GM23338 (cell line): ENCODE measurements around the gene GNAI1. TPM values are rescaled to one million over a fixed set of nuclear protein-coding genes. Genes with fewer than 3 reads are reported as not detected.

Experiments
- ATAC-seq: fragments of 200-7000 bp; cut with Tn5 transposase; 3 replicates; pipeline ENCODE4 v1.9.1; 2020
- DNase-seq: peaks from one replicate; pipeline ENCODE4 v3.0.0-alpha.2; 2015; ENCODE audit warnings: low spot score
- H2AFZ ChIP-seq: fragments of 200-600 bp; sonication (generic); 2 replicates; pipeline ENCODE4 v1.8.0; 2016; ENCODE audit warnings: antibody characterized with exemption, mild to moderate bottlenecking, moderate library complexity
- H3F3A ChIP-seq: fragments of 200-600 bp; sonication (generic); replicated peaks from 2 replicates; pipeline ENCODE4 v1.8.0; 2017; ENCODE audit warnings: antibody characterized with exemption, mixed run types, low read depth
- H3K27ac ChIP-seq: fragments of 200-600 bp; sonication (generic); 2 replicates; pipeline ENCODE4 v1.6.1; 2016; ENCODE audit warnings: low read depth
- H3K27me3 ChIP-seq: fragments of 200-600 bp; sonication (generic); 2 replicates; pipeline ENCODE4 v1.8.0; 2016; ENCODE audit warnings: mild to moderate bottlenecking, mixed run types, moderate library complexity; ENCODE audit not compliant: insufficient read depth
- H3K36me3 ChIP-seq: fragments of 200-600 bp; sonication (generic); 2 replicates; pipeline ENCODE4 v1.8.0; 2016; ENCODE audit warnings: mild to moderate bottlenecking; ENCODE audit not compliant: insufficient read depth
- H3K4me1 ChIP-seq: fragments of 200-600 bp; sonication (generic); 2 replicates; pipeline ENCODE4 v1.8.0; 2016; ENCODE audit warnings: mild to moderate bottlenecking, moderate library complexity; ENCODE audit not compliant: insufficient read depth
- H3K4me2 ChIP-seq: fragments of 200-600 bp; sonication (generic); 2 replicates; pipeline ENCODE4 v1.7.1; 2017; ENCODE audit warnings: mixed run types
- H3K4me3 ChIP-seq: fragments of 200-600 bp; sonication (generic); 2 replicates; pipeline ENCODE4 v1.6.1; 2016; ENCODE audit warnings: mixed run types
- H3K79me2 ChIP-seq: fragments of 200-600 bp; sonication (generic); replicated peaks from 2 replicates; pipeline ENCODE4 v1.8.0; 2017; ENCODE audit warnings: mild to moderate bottlenecking; ENCODE audit not compliant: insufficient read depth
- H3K9me2 ChIP-seq: fragments of 200-600 bp; sonication (generic); 2 replicates; pipeline ENCODE4 v1.8.0; 2017; ENCODE audit not compliant: insufficient read depth
- H4K20me1 ChIP-seq: fragments of 200-600 bp; sonication (generic); replicated peaks from 2 replicates; pipeline ENCODE4 v1.8.0; 2017; ENCODE audit warnings: mild to moderate bottlenecking; ENCODE audit not compliant: insufficient read depth
- H3K27ac Mint-ChIP-seq: 2 replicates; pipeline ENCODE4 v1.8.0; 2020; ENCODE audit warnings: inconsistent platforms, mild to moderate bottlenecking, moderate library complexity, mixed read lengths
- H3K27me3 Mint-ChIP-seq: 3 replicates; pipeline ENCODE4 v1.8.0; 2022; ENCODE audit warnings: low read depth, mild to moderate bottlenecking, moderate library complexity, mixed read lengths, inconsistent platforms; ENCODE audit not compliant: insufficient read depth, poor library complexity
- H3K36me3 Mint-ChIP-seq: 3 replicates; pipeline ENCODE4 v1.8.0; 2021; ENCODE audit warnings: low read depth, mild to moderate bottlenecking, inconsistent platforms, moderate library complexity, mixed read lengths
- H3K4me1 Mint-ChIP-seq: 3 replicates; pipeline ENCODE4 v1.8.0; 2020; ENCODE audit warnings: mild to moderate bottlenecking, inconsistent platforms, mixed read lengths
- H3K4me3 Mint-ChIP-seq: 3 replicates; pipeline ENCODE4 v1.8.0; 2021; ENCODE audit warnings: moderate library complexity, mild to moderate bottlenecking, inconsistent platforms, mixed read lengths
- H3K9me3 Mint-ChIP-seq: 3 replicates; pipeline ENCODE4 v1.8.0; 2020; ENCODE audit warnings: moderate library complexity, mild to moderate bottlenecking, inconsistent platforms, mixed read lengths
- CREB1 ChIP-seq: fragments of 250-450 bp; sonication (Bioruptor Pico); IDR thresholded peaks from 2 replicates; pipeline ENCODE4 v1.5.0; 2020; ENCODE audit warnings: low read depth, mild to moderate bottlenecking, moderate library complexity
- EZH2 ChIP-seq: fragments of 200-600 bp; sonication (generic); IDR thresholded peaks from one replicate; pipeline ENCODE4 v1.8.0; 2017; ENCODE audit warnings: antibody characterized with exemption, mild to moderate bottlenecking, low read depth; ENCODE audit not compliant: unreplicated experiment
- EZH2phosphoT487 ChIP-seq: fragments of 200-600 bp; sonication (generic); IDR thresholded peaks from one replicate; pipeline ENCODE4 v1.8.1; 2018; ENCODE audit warnings: antibody characterized with exemption; ENCODE audit not compliant: unreplicated experiment
- JUNB ChIP-seq: IDR thresholded peaks from one replicate; pipeline ENCODE4 v1.6.1; 2016; ENCODE audit warnings: antibody characterized with exemption; ENCODE audit not compliant: unreplicated experiment
- NANOG ChIP-seq: IDR thresholded peaks from 2 replicates; pipeline ENCODE4 v1.6.1; 2016; ENCODE audit warnings: antibody characterized with exemption, borderline replicate concordance
- POLR2AphosphoS5 ChIP-seq: IDR thresholded peaks from 2 replicates; pipeline ENCODE4 v1.6.1; 2016; ENCODE audit warnings: antibody characterized with exemption, low read depth
- STAT1 ChIP-seq: IDR thresholded peaks from one replicate; pipeline ENCODE4 v1.6.1; 2016; ENCODE audit warnings: antibody characterized with exemption; ENCODE audit not compliant: unreplicated experiment
- ZNF114 ChIP-seq: fragments of 250-450 bp; sonication (Bioruptor Pico); IDR thresholded peaks from 2 replicates; pipeline ENCODE4 v1.5.0; 2020; ENCODE audit warnings: mild to moderate bottlenecking, moderate library complexity
- ZNF331 ChIP-seq: fragments of 250-450 bp; sonication (Bioruptor Pico); IDR thresholded peaks from 2 replicates; pipeline ENCODE4 v1.5.0; 2020; ENCODE audit warnings: low read depth, mild to moderate bottlenecking, moderate library complexity
- polyA plus RNA-seq: library from polyadenylated mRNA; unstranded; fragments of >200 nt; fragmentation: Nextera tagmentation; extraction: Ambion mirVana; gene quantifications from 2 replicates; pipeline ENCODE4 v1.2.1, GENCODE V29; 2016
- total RNA-seq: library from RNA; depleted of rRNA; stranded (reverse); fragments of >200 nt; shearing (Covaris generic); gene quantifications from 2 replicates; pipeline ENCODE4 v1.2.3, GENCODE V29; 2014
- TF ChIP-seq, protein P1 (sequence below), 2 experiments: fragments of 200-600 bp in 1 of 2; sonication (generic) in 1 of 2; conservative IDR thresholded peaks; 2 replicates each; pipeline versions ENCODE4 v1.5.1 to v1.6.1; 2016 to 2017; ENCODE audit warnings: antibody characterized with exemption in 2 of 2, low read depth in 2 of 2, mild to moderate bottlenecking in 2 of 2, moderate library complexity in 1 of 2
- TF ChIP-seq, protein P2 (sequence below): IDR thresholded peaks from one replicate; pipeline ENCODE4 v1.6.1; 2018; ENCODE audit warnings: antibody characterized with exemption; ENCODE audit not compliant: unreplicated experiment
- TF ChIP-seq, protein P3 (sequence below): IDR thresholded peaks from 2 replicates; pipeline ENCODE4 v1.6.1; 2016; ENCODE audit warnings: antibody characterized with exemption

Gene GNAI1
- total and polyA plus RNA-seq, 2 experiments from 2014 or later: 31.3 to 36.9 TPM

DNA sequence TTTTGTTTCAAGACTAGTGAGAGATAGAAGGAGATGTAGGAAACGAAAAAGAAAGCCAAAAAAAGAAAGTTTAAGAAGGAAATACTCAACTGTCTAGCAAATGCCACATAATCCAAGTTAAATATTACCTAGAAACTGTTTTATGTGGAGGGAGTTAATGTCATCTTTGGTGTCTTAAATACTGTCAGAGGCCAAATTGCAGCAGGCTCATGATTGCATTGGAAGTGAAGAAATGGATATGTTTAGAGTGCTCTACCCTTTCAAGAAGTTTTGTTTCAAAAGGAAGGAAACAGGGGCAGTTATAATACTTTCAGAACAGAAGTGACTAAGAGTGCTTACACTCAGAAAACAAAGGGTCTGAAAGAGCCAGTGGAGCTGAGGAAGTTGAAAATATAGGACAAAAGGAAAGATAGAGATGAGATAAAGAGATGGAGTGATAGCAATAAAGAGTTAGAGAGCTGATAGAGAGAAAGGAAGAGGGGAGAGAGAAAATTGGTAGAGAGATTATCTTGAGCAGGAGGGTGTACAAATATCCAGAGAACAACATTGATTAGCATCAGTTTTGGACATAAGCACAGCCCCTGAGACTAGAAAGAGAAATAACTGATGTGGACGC is 28.0 kb upstream of the GNAI1 start:
- Histone ChIP-seq H3F3A (no peaks in the 10 kb centered on the region), H3K79me2 (no peaks in the 10 kb centered on the region), H4K20me1 (no peaks in the 10 kb centered on the region), H3K36me3 (no peaks in the 10 kb centered on the region), H2AFZ (peak overlapping the region; percentile 84), H3K4me1 (peaks cover 17% of the 10 kb centered on the region), H3K27me3 (no peaks in the 10 kb centered on the region), H3K9me2 (no peaks in the 10 kb centered on the region), H3K4me2 (no peak overlapping the region), H3K4me3 (no peak overlapping the region), H3K27ac (no peak overlapping the region; the same call in 1 of the 2 replicates)
- Mint-ChIP-seq H3K27me3 (no peaks in the 10 kb centered on the region), H3K4me3 (no peak overlapping the region), H3K27ac (no peak overlapping the region), H3K4me1 (peaks cover 17% of the 10 kb centered on the region), H3K36me3 (no peaks in the 10 kb centered on the region), H3K9me3 (no peaks in the 10 kb centered on the region)
- TF ChIP-seq, protein P1, sequence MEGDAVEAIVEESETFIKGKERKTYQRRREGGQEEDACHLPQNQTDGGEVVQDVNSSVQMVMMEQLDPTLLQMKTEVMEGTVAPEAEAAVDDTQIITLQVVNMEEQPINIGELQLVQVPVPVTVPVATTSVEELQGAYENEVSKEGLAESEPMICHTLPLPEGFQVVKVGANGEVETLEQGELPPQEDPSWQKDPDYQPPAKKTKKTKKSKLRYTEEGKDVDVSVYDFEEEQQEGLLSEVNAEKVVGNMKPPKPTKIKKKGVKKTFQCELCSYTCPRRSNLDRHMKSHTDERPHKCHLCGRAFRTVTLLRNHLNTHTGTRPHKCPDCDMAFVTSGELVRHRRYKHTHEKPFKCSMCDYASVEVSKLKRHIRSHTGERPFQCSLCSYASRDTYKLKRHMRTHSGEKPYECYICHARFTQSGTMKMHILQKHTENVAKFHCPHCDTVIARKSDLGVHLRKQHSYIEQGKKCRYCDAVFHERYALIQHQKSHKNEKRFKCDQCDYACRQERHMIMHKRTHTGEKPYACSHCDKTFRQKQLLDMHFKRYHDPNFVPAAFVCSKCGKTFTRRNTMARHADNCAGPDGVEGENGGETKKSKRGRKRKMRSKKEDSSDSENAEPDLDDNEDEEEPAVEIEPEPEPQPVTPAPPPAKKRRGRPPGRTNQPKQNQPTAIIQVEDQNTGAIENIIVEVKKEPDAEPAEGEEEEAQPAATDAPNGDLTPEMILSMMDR (conservative IDR thresholded peaks at IDR 0.05; ENCODE audit: low read depth in 2 of 2): no peak
- DNase-seq: no peak
- ATAC-seq: no peak

DNA sequence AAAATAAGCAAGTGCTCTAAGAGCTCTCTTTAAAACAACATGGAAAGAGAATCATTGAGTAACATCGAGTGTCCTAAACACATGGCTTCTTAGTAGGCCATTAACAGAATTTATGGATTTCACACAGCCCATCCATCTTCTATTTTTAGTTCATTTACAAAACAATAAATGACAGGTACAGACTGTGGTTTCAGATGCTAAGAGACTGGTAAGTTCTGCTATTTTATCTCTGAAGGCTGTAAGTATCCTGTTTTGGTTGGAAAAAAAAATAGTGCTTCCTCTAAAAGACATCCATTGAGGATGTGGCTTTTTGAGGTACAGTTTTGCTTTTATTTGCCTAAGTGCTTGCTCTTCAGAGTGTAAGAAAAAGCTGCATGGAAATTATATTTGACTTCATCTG is 27.4 kb upstream of the GNAI1 start:
- no peaks in the 10 kb centered on the region for H3K79me2 ChIP-seq
- H3K4me1 ChIP-seq: peaks cover 17% of the 10 kb centered on the region
- H3K36me3 ChIP-seq: no peaks in the 10 kb centered on the region
- no peaks in the 10 kb centered on the region for H3F3A ChIP-seq
- H3K27me3 ChIP-seq: no peaks in the 10 kb centered on the region
- no peaks in the 10 kb centered on the region for H3K9me2 ChIP-seq
- no peak overlapping the region for H3K27ac ChIP-seq
- H4K20me1 ChIP-seq: no peaks in the 10 kb centered on the region
- H3K4me3 ChIP-seq: no peak overlapping the region
- H2AFZ ChIP-seq: peak overlapping the region; percentile 84; the same call in 1 of the 2 replicates
- no peak for DNase-seq
- H3K36me3 Mint-ChIP-seq: no peaks in the 10 kb centered on the region
- H3K9me3 Mint-ChIP-seq: no peaks in the 10 kb centered on the region
- no peak overlapping the region for H3K4me2 ChIP-seq
- no peaks in the 10 kb centered on the region for H3K27me3 Mint-ChIP-seq
- no peak overlapping the region for H3K27ac Mint-ChIP-seq
- H3K4me3 Mint-ChIP-seq: no peak overlapping the region
- ATAC-seq: no peak
- H3K4me1 Mint-ChIP-seq: peaks cover 17% of the 10 kb centered on the region
- TF ChIP-seq CREB1 (CRISPR knock-in tag) (no peak), NANOG (no peak), EZH2phosphoT487 (no peak), JUNB (no peak), ZNF331 (no peak), ZNF114 (CRISPR knock-in tag) (no peak), POLR2AphosphoS5 (no peak), STAT1 (no peak), EZH2 (no peak)
- TF ChIP-seq, protein P2, sequence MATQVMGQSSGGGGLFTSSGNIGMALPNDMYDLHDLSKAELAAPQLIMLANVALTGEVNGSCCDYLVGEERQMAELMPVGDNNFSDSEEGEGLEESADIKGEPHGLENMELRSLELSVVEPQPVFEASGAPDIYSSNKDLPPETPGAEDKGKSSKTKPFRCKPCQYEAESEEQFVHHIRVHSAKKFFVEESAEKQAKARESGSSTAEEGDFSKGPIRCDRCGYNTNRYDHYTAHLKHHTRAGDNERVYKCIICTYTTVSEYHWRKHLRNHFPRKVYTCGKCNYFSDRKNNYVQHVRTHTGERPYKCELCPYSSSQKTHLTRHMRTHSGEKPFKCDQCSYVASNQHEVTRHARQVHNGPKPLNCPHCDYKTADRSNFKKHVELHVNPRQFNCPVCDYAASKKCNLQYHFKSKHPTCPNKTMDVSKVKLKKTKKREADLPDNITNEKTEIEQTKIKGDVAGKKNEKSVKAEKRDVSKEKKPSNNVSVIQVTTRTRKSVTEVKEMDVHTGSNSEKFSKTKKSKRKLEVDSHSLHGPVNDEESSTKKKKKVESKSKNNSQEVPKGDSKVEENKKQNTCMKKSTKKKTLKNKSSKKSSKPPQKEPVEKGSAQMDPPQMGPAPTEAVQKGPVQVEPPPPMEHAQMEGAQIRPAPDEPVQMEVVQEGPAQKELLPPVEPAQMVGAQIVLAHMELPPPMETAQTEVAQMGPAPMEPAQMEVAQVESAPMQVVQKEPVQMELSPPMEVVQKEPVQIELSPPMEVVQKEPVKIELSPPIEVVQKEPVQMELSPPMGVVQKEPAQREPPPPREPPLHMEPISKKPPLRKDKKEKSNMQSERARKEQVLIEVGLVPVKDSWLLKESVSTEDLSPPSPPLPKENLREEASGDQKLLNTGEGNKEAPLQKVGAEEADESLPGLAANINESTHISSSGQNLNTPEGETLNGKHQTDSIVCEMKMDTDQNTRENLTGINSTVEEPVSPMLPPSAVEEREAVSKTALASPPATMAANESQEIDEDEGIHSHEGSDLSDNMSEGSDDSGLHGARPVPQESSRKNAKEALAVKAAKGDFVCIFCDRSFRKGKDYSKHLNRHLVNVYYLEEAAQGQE: no peak
- TF ChIP-seq, protein P1 (conservative IDR thresholded peaks at IDR 0.05; ENCODE audit: low read depth in 2 of 2): no peak
- TF ChIP-seq, protein P3, sequence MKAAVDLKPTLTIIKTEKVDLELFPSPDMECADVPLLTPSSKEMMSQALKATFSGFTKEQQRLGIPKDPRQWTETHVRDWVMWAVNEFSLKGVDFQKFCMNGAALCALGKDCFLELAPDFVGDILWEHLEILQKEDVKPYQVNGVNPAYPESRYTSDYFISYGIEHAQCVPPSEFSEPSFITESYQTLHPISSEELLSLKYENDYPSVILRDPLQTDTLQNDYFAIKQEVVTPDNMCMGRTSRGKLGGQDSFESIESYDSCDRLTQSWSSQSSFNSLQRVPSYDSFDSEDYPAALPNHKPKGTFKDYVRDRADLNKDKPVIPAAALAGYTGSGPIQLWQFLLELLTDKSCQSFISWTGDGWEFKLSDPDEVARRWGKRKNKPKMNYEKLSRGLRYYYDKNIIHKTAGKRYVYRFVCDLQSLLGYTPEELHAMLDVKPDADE: no peak
